GM12878 (cell line): ENCODE measurements around the gene NDEL1. TPM values are rescaled to one million over a fixed set of nuclear protein-coding genes. Genes with fewer than 3 reads are reported as not detected.

Experiments
- EZH2 ChIP-seq: IDR thresholded peaks from 2 replicates; pipeline ENCODE4 v1.6.1; 2012; ENCODE audit warnings: low read depth, mild to moderate bottlenecking, control low read depth, inconsistent platforms, low read length, borderline replicate concordance; ENCODE audit not compliant: control insufficient read depth
- HDAC6 ChIP-seq: fragments of 200-600 bp; sonication (generic); IDR thresholded peaks from one replicate; pipeline ENCODE4 v1.8.0; 2017; ENCODE audit warnings: antibody characterized with exemption; ENCODE audit not compliant: unreplicated experiment
- KLF5 ChIP-seq: fragments of 450-650 bp; IDR thresholded peaks from 2 replicates; pipeline ENCODE4 v1.6.1; 2014; ENCODE audit warnings: mild to moderate bottlenecking; ENCODE audit not compliant: partially characterized antibody
- NFYB ChIP-seq: IDR thresholded peaks from 2 replicates; pipeline ENCODE4 v1.6.1; 2011; ENCODE audit warnings: low read depth, mild to moderate bottlenecking, low read length, improper control_type of control experiment, moderate library complexity; ENCODE audit not compliant: insufficient read depth
- RBBP5 ChIP-seq: fragments of 200-600 bp; sonication (generic); conservative IDR thresholded peaks from 2 replicates; pipeline ENCODE4 v1.6.1; 2016
- polyA plus RNA-seq, 11 experiments: library from polyadenylated mRNA; depleted of rRNA in 4 of 11; unstranded in 6 of 11; stranded (reverse) in 5 of 11; fragments of >200 nt; fragmentation: Nextera tagmentation in 4 of 11; fragmentation: Illumina TruSeq in 1 of 11; extraction: Ambion mirVana in 4 of 11; extraction: Trizol in 1 of 11; gene quantifications; 1 replicate in 1 of 11; 2 replicates in 10 of 11; pipeline versions ENCODE4 v1.2.1 to v1.2.3, GENCODE V29; 2011 to 2016; ENCODE audit warnings: inconsistent platforms in 2 of 11, missing spikeins in 2 of 11, low read depth in 1 of 11
- total RNA-seq, 4 experiments: library from RNA; depleted of rRNA in 3 of 4; stranded (reverse); fragments of >200 nt in 3 of 4; fragmentation: Illumina TruSeq in 1 of 4; extraction: Trizol in 1 of 4; gene quantifications; 2 replicates each; pipeline versions ENCODE4 v1.2.1 to v1.2.3, GENCODE V29; 2013 to 2021
- TF ChIP-seq, protein P1 (sequence below): IDR thresholded peaks from 2 replicates; pipeline ENCODE4 v1.6.1; 2012; ENCODE audit warnings: mild to moderate bottlenecking, low read depth, low read length
- TF ChIP-seq, protein P2 (sequence below): IDR thresholded peaks from 2 replicates; pipeline ENCODE4 v1.6.1; 2012; ENCODE audit warnings: low read length, inconsistent platforms
- TF ChIP-seq, protein P3 (sequence below): IDR thresholded peaks from 2 replicates; pipeline ENCODE4 v1.6.1; 2011; ENCODE audit warnings: mild to moderate bottlenecking, low read depth, low read length, moderate library complexity; ENCODE audit not compliant: insufficient replicate concordance

NDEL1 gene
- total and polyA plus RNA-seq, 10 of the 15 experiments (the other 5 are each of a cell fraction or from before 2014, with no cell fraction given) = 0.72 to 41.5 (median 29.9) TPM

DNA sequence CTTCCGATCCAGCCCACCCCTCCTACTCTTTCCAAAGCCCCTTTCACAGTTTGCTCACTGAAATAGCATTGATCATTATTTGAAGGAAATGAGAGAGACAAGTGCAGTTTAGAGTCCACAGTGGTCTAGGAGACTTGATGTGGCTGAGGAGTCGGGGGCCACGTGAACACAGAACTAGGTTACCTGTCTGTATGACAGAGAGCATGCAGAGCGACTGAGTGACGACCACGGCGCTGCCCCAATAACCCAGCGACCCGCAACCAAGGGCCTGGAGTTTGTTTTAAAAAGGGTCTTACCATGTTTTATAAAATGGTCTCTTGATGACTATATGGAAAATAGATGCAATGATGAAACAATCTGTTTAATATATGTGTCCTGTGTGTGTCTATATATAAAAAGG, 39.5 kb downstream of the NDEL1 start (continued):
- TF ChIP-seq, protein P1, sequence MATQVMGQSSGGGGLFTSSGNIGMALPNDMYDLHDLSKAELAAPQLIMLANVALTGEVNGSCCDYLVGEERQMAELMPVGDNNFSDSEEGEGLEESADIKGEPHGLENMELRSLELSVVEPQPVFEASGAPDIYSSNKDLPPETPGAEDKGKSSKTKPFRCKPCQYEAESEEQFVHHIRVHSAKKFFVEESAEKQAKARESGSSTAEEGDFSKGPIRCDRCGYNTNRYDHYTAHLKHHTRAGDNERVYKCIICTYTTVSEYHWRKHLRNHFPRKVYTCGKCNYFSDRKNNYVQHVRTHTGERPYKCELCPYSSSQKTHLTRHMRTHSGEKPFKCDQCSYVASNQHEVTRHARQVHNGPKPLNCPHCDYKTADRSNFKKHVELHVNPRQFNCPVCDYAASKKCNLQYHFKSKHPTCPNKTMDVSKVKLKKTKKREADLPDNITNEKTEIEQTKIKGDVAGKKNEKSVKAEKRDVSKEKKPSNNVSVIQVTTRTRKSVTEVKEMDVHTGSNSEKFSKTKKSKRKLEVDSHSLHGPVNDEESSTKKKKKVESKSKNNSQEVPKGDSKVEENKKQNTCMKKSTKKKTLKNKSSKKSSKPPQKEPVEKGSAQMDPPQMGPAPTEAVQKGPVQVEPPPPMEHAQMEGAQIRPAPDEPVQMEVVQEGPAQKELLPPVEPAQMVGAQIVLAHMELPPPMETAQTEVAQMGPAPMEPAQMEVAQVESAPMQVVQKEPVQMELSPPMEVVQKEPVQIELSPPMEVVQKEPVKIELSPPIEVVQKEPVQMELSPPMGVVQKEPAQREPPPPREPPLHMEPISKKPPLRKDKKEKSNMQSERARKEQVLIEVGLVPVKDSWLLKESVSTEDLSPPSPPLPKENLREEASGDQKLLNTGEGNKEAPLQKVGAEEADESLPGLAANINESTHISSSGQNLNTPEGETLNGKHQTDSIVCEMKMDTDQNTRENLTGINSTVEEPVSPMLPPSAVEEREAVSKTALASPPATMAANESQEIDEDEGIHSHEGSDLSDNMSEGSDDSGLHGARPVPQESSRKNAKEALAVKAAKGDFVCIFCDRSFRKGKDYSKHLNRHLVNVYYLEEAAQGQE = no peak
- TF ChIP-seq, protein P2, sequence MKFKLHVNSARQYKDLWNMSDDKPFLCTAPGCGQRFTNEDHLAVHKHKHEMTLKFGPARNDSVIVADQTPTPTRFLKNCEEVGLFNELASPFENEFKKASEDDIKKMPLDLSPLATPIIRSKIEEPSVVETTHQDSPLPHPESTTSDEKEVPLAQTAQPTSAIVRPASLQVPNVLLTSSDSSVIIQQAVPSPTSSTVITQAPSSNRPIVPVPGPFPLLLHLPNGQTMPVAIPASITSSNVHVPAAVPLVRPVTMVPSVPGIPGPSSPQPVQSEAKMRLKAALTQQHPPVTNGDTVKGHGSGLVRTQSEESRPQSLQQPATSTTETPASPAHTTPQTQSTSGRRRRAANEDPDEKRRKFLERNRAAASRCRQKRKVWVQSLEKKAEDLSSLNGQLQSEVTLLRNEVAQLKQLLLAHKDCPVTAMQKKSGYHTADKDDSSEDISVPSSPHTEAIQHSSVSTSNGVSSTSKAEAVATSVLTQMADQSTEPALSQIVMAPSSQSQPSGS = no peak
- TF ChIP-seq NFYB (no peak), KLF5 (no peak), RBBP5 (no peak), HDAC6 (no peak), EZH2 (no peak)
- TF ChIP-seq, protein P3, sequence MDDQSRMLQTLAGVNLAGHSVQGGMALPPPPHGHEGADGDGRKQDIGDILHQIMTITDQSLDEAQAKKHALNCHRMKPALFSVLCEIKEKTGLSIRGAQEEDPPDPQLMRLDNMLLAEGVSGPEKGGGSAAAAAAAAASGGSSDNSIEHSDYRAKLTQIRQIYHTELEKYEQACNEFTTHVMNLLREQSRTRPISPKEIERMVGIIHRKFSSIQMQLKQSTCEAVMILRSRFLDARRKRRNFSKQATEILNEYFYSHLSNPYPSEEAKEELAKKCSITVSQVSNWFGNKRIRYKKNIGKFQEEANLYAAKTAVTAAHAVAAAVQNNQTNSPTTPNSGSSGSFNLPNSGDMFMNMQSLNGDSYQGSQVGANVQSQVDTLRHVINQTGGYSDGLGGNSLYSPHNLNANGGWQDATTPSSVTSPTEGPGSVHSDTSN = no peak
